ENCODE data around the gene SLC7A6.

DNA sequence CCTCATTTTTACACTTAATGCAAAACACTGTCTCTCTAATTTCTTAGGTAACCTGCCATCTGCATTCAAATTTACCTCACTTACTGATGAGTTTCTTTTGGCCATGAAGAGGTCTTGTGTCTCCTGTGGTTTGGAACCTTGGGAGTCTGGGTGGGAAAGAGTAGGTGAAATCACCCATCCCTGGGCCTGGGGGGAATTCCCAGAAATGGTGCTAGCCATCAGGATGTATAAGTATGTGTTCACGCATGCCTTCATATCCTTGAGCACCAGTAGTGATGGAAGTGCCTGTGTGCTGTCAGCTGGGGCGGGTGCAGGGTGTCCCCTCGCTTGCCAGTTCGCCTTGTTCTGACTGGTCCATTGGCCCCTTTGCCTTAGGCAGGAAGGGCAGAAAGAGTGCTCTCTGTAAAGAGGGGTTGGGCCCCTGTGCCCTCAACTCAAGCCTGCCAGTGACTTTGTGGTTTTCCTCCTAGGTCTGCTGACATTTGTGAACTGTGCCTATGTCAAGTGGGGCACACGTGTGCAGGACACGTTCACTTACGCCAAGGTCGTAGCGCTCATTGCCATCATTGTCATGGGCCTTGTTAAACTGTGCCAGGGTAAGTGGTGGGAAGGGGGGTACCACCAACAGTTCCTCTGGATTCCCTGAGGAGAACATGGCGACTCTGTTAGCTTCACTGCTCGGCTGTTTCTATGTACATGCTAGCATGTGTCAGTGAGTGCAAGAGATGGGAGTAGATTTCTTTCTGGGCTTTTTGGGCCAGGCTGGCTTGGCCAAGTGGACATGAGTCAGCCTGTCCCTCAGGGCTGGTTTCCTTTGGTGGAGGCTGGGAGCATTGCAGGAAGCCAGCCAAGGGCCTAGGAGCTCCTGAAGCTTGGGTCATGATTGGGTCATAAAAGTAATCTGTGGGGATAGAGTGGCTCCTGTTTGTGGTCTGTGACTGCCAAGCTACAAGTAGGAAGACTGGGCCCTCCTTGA lies 23.2 kb downstream of the SLC7A6 start:
- TF ChIP-seq, protein P1, sequence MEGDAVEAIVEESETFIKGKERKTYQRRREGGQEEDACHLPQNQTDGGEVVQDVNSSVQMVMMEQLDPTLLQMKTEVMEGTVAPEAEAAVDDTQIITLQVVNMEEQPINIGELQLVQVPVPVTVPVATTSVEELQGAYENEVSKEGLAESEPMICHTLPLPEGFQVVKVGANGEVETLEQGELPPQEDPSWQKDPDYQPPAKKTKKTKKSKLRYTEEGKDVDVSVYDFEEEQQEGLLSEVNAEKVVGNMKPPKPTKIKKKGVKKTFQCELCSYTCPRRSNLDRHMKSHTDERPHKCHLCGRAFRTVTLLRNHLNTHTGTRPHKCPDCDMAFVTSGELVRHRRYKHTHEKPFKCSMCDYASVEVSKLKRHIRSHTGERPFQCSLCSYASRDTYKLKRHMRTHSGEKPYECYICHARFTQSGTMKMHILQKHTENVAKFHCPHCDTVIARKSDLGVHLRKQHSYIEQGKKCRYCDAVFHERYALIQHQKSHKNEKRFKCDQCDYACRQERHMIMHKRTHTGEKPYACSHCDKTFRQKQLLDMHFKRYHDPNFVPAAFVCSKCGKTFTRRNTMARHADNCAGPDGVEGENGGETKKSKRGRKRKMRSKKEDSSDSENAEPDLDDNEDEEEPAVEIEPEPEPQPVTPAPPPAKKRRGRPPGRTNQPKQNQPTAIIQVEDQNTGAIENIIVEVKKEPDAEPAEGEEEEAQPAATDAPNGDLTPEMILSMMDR (conservative IDR thresholded peaks at IDR 0.05; ENCODE audit: low read length), result no peak
- no peak for TF ChIP-seq EZH2phosphoT487 (IDR thresholded peaks at IDR 0.05; ENCODE audit: borderline replicate concordance)
